NB4 (cell line): ENCODE data around the gene DDX41.

Experiments
- CTCF ChIP-seq: IDR thresholded peaks from one replicate; pipeline ENCODE4 v1.5.1; 2012; ENCODE audit warnings: low read depth, low read length
- POLR2A ChIP-seq: IDR thresholded peaks from 2 replicates; pipeline ENCODE4 v1.6.1; 2011; ENCODE audit warnings: mild to moderate bottlenecking; ENCODE audit not compliant: insufficient read length; ENCODE audit errors: extremely low read depth
- TF ChIP-seq, protein P1 (sequence below): IDR thresholded peaks from 2 replicates; pipeline ENCODE4 v1.6.1; 2011; ENCODE audit warnings: low read depth, low read length

- TF ChIP-seq POLR2A (no peak), CTCF (no peak)
- TF ChIP-seq, protein P1, sequence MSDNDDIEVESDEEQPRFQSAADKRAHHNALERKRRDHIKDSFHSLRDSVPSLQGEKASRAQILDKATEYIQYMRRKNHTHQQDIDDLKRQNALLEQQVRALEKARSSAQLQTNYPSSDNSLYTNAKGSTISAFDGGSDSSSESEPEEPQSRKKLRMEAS = no peak
Observed at GRCh38 chr5:177526191-177526590, 9.4 kb upstream of the DDX41 start.
